Gastroesophageal sphincter (tissue), 3 donors: ENCODE data around the gene FIGLA.

Experiments used
- CTCF ChIP-seq, 4 experiments: fragments of 200-600 bp in 2 of 4; fragments of 450-650 bp in 2 of 4; sonication (generic) in 1 of 4; IDR thresholded peaks; one replicate each; pipeline ENCODE4 v1.5.1; 2017 to 2019; ENCODE audit warnings: antibody characterized with exemption in 4 of 4, mild to moderate bottlenecking in 2 of 4, moderate library complexity in 2 of 4
- EP300 ChIP-seq: sonication (generic); formaldehyde crosslinking; IDR thresholded peaks from one replicate; pipeline ENCODE4 v1.6.1; 2017; ENCODE audit warnings: antibody characterized with exemption, mild to moderate bottlenecking
- POLR2A ChIP-seq, 2 donors: fragments of 450-650 bp; IDR thresholded peaks; one replicate each; pipeline ENCODE4 v1.6.1; 2017; ENCODE audit warnings: antibody characterized with exemption in 2 of 2, mild to moderate bottlenecking in 2 of 2, moderate library complexity in 1 of 2
- POLR2AphosphoS5 ChIP-seq: sonication (generic); formaldehyde crosslinking; IDR thresholded peaks from one replicate; pipeline ENCODE4 v1.6.1; 2017; ENCODE audit warnings: antibody characterized with exemption

DNA sequence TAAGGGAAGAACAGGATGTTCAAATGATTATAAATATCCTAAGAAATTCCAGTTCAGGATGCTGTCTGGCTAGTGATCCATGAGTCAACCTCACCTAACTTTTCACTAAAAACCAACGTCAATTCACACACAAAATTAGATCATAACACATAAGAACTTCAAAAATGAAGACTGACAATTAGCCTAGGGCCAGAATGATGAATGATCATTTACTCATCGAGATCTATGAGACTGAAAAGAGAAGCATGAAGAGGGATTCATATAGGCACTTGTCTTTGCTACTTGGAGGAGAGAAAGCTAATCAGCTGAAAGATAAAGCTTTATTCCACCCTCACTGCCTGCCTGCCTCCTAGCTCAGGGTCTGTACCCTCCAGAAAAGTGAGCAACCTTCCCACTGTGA lies 52.3 kb downstream of the FIGLA start:
- TF ChIP-seq POLR2A (IDR thresholded peaks at IDR 0.05) (no peak), CTCF (IDR thresholded peaks at IDR 0.05) (no peak), POLR2AphosphoS5 (no peak), EP300 (no peak)
